Measurements from ENCODE around the gene NDUFB2. TPM values are rescaled to one million over a fixed set of nuclear protein-coding genes. Genes with fewer than 3 reads are reported as not detected.
A peak's percentile ranks its signal among the peaks of the same experiment; 100 is the strongest.
"Not testable (repeated sequence)": the region's sequence is repeated elsewhere in the genome, so short reads cannot be mapped to it uniquely, and the experiment has no call there.

Gene NDUFB2
- 230 and 286 TPM in 2 replicates for total RNA-seq (2014; rRNA removed; shearing (Covaris generic))
- polyA plus RNA-seq (2015; cell fraction: cytosol; rRNA removed), result 287 and 528 TPM in 2 replicates
- polyA plus RNA-seq (2015; cell fraction: nucleus; rRNA removed), result 44.7 and 103 TPM in 2 replicates

DNA sequence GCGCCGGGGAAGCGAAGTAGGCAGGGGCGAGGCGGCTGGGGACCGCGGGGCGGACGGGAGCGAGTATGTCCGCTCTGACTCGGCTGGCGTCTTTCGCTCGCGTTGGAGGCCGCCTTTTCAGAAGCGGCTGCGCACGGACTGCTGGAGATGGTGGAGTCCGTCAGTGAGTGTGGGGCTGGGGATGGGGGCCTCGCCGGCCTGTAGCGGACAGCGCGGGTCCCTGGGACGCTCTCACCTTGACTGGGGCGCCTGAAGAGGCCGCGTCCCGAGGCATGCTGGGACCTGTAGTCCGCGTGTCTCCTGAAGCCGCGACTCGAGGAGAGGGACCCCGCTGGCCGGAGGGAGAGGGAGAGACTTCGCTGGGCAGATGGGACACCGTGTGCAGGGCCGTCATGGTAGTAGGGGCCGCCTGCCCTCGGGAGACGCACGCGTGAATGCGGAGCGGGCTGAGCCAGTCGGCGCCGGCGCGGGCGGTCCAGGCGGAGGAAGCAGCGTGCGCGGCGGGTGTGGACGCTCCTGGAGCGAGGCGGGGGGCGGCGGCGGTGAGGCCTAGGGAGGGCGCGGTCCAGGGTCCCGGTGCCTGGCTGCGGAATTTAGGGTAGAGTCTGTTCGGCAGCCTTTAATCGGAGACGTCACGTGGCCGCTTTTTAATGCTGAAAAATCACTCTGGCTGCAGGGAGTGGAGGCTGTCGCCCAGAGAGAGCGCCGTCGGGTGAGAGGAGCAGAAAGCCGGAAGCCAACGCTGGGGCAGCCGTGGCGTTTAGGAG is at the start of gene NDUFB2:
NDUFB2 (plus strand) TSS at position 29 of the 767 bp plus-strand sequence; CDS start at position 66, 37 bp downstream.
- DNase-seq (ENCODE audit: low read depth, low spot score), result peak; percentile 87
- in situ Hi-C loops (cut with HindIII; ENCODE audit: low pct_unique_long_range_greater_than_20kb, low sequenced_read_pairs), result no loop called here

DNA sequence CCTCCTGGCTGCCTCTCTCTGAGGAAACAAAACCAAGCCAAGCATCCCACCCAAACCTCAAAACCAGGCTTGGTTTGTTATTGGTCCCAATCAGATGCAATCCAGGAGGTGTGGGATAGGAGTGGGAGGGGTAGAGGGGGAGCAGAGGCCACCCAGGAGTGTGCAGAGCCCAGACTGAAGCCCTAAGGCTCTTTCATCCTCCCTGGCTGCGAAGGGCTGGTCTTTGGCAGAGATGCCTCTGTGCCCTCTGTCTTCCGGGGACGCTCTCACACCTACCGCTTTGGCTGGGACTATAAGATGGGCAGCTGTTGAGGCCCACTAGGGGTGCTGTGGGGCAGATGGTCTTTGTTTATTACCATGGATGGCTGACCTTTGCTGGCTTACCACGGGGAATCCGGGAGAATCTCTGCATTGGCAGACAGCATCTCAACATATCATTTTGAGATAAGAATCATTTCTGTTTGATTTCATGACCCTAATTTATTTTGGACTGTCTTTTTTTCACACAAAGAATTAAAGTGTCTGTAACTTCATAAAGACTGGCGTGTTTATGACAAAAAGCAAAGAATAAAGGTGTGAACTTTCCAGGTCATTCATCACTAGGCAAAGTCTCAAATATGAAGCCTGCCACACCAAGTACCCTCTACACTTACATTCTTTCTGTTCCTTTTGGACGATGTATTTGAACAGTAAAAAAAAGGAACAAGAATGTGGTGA is 49.4 kb upstream of the NDUFB2 start:
- peak; percentile 90 for DNase-seq (ENCODE audit: low read depth, low spot score)
- in situ Hi-C loops (cut with HindIII; ENCODE audit: low pct_unique_long_range_greater_than_20kb, low sequenced_read_pairs), result no loop called here

DNA sequence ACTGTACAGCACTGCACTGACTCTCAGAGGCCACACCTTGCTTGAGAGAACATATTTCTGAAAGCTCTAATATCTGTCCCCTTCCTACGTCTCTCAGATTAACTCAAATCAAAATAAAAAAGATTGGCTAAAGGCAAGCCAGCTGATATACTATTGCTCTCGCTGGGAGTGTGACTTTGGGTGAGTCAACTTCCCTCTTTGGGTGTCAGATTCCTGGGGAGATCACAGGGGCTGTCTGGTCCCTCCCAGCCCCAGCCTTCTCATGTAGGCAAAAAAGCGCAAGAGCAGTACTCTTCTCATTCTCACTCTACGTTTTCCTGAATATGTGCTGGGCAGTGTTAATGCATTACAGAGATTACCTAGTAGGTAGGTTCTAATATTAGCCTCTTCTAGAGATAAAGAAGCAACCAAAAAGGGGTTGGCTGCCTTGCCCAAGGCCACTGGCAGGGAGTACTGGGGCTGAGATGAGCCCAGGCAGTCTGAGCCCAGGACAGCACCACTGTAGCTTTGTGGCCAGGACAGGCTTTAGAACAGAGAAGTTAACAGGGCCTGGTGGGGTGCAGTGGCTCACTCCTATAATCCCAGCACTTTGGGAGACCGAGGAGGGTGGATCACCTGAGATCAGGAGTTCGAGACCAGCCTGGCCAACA is 46.8 kb upstream of the NDUFB2 start:
- in situ Hi-C loops (cut with HindIII; ENCODE audit: low pct_unique_long_range_greater_than_20kb, low sequenced_read_pairs), result no loop called here
- no peak for DNase-seq (ENCODE audit: low read depth, low spot score)

DNA sequence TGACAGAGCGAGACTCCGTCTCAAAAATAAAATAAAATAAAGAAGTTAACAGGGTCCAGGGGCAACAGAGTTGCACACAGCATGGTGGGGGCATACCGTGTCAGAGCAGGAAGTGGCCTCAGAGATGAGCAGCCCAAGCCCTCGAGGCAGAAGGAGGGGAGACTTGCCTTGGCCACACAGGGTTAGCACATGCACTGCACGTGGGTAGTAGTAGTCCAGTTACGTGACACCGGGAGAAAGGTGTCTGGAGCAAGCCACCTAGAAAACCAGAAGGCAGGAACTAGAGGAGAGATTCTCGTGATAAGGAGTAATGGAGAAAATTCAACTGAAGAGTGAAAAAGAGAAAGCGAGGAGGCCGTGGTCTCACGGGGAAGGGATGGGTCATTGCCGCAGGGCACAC is 46.1 kb upstream of the NDUFB2 start:
- DNase-seq (ENCODE audit: low read depth, low spot score), result no peak
- in situ Hi-C loops (cut with HindIII; ENCODE audit: low pct_unique_long_range_greater_than_20kb, low sequenced_read_pairs), result no loop called here

DNA sequence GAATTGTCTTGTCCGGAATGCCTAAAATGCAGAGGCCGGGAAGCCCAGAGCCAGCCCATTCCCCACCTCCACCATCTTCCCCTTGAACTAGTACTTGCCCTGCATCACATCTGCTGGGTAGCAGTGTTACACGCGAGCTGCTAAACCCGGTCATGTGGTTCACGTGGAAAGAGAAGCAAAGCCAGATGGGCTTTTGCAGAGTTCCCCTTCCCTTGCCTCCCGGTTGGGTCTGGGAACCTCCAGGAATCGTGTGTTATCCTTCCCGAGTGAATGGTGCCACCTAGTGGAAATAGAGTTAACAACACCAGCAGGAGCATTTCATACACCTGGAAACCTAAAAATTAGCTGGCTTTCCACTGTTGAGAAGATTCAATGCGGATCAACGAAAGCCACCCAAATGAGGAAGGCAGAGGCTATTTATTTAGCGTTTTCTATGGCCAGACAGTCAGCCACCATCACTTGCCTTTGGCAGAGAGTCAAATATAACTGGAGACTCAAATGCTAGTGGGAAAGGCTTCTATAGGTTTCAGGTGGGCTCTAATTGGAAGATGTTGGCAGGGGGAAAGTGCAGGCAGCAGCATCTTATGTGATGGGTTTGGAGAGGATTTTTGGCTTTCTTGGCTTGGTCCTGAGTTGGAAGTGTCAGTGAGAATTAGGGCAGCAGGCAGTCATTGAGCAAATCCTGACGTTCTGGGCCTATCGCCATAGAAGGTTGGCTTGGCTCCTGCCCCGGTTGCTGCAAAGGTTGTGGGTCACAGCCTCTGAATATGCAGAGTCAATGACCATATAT is 43.0 kb upstream of the NDUFB2 start:
- in situ Hi-C loops (cut with HindIII; ENCODE audit: low pct_unique_long_range_greater_than_20kb, low sequenced_read_pairs), result no loop called here
- DNase-seq (ENCODE audit: low read depth, low spot score), result peak; percentile 89

DNA sequence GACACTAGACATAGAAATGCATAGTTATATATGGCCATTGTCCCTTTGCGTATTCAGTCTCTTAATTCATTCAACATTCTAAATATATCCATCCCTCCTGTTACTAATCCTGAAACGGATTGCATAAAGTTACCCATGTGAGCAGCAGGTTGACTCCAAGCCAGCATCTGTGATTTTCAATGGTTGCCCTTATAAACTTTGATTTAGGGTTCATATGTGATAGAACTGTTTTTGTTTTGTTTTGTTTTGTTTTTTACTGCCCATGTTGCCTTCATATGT is 42.5 kb upstream of the NDUFB2 start:
- in situ Hi-C loops (cut with HindIII; ENCODE audit: low pct_unique_long_range_greater_than_20kb, low sequenced_read_pairs), result no loop called here
- no peak for DNase-seq (ENCODE audit: low read depth, low spot score)

DNA sequence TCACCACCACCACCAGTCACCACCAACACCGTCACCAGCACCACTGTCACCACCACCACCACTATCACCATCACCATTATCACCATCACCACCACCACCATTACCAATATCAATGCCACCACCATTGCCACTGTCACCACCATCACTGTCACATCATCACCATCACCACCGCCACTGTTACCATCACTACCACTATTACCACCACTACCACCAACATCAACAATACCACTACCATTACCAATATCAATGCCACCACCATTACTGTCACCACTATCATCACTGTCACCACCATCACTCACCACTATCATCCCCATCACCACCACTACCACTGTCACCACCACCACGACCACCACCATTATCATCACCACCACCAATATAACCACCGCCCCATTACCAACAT is 41.8 kb upstream of the NDUFB2 start:
- in situ Hi-C loops (cut with HindIII; ENCODE audit: low pct_unique_long_range_greater_than_20kb, low sequenced_read_pairs), result no loop called here
- no peak for DNase-seq (ENCODE audit: low read depth, low spot score)

DNA sequence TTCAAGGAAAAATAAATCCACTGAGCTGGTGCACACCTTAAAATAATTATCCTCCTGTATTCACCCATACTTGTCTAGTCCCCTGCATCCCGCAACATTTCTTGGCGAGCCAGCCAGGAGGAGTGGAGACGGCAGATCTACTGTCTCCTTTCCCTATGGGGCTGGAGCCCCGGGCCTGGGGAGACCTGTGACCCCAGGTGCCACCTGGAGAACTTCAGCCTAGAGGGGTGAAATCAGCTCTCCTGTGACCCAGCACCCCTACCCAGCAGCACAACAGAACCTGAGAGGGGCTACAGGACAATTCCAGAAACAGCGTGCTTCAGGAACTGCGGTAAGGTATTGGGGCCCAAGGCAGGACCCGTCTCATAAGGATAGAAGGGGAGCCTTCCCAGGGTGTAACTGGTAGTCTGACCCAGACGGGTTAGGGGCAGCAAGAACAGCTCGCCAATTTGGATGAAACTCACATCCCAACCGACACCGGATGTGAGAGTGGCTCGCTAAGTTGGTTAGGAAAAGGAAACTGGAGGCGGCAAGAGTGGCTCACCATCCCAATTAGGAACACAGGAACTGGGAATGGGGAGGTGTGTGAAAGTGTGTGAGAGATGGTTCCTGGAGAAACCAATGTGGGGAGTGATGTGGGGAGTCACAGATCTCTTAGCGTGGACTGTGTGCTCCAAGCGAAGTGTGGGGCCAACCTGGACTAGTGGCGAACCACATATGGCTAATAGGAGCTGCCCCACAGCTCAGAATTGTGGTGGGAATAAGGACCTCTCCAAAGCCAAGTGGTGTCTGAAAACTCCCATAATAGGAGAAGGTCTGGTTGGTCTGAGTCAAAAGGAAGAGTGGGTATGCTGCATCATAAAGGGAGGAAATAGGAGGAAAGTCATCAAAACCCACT is 40.7 kb upstream of the NDUFB2 start:
- in situ Hi-C loops (cut with HindIII; ENCODE audit: low pct_unique_long_range_greater_than_20kb, low sequenced_read_pairs), result no loop called here

DNA sequence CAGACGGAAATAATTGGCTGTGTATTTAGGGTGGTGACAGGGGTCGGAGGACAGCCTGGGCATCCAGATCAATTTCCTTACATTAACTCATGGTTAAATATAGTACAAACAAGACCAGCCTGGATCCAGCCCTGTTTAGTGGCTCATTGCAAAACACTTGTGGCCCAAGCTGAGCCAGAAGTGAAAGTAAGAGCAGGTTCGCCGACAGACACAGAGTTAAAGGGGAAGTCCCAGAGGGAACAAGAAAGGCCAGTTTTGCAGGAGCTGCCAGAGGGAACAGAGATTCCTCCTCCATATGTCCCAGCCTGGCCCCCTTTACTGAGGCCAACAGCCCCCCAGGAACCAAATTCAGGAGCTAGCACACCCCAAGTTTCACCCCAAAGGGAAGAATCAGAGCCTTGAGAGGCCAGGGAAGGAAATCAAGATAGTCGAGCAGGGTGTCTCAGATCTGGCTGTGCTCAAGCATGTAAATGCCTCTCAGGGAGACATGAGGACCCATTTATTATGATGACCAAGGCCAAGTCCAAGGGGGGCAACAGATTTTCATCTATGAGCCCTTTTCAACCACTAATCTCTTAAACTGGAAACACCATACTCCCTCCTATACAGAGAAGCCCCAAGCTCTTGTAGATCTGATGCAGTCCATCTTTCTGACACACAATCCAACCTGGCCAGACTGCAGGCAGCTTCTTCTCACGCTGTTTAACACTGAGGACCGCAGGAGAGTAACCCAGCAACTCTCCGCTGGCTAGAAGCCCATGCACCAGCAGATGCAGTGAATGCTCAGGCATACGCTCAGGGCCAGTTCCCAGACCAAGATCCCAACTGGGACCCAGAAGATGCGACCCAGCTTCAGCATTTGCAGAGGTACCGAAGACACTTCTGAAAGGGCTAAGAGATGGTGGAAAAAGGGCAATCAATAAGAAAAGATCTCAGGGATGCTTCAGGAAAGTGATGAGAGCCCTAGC is 39.7 kb upstream of the NDUFB2 start:
- DNase-seq (ENCODE audit: low read depth, low spot score), result peak; percentile 32
- in situ Hi-C loops (cut with HindIII; ENCODE audit: low pct_unique_long_range_greater_than_20kb, low sequenced_read_pairs), result no loop called here

More for the DNA sequence above, 40.7 kb upstream of the NDUFB2 start:
- no peak for DNase-seq (ENCODE audit: low read depth, low spot score)

DNA sequence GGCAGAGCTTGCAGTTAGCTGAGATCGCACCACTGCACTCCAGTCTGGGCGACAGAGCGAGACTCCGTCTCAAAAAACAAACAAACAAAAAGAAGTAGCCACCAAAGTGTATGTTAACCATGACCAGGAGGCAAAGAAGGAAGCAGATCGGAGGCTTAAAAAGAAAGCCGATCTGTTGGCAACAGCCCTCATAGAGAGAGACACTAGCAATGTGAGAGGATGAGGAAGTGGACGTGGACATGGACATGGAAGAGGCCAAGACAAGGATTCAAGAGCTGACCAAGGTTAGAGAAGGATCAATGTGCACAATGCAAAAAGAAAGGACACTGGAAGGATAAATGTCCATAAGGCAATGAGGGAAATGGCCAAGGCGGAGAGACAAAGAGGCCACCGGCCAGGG is 38.6 kb upstream of the NDUFB2 start:
- DNase-seq (ENCODE audit: low read depth, low spot score), result no peak
- in situ Hi-C loops (cut with HindIII; ENCODE audit: low pct_unique_long_range_greater_than_20kb, low sequenced_read_pairs), result no loop called here

DNA sequence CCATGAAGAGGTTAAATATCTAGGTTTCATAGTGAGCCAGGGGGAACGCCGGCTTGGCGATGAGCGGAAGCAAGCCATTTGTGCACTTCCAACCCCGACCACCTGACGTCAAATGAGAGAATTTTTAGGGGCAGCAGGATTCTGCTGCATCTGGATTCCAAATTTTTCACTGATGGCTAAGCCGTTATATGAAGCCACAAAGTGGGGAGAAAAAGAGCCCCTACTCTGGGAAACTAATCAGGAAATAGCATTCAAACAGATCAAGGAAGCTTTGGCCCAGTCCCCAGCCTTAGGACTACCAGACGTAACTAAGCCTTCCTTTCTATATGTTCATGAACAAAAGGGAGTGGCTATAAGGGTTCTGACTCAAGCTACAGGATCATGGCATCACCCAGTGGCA is 36.7 kb upstream of the NDUFB2 start:
- in situ Hi-C loops (cut with HindIII; ENCODE audit: low pct_unique_long_range_greater_than_20kb, low sequenced_read_pairs), result no loop called here
- no peak for DNase-seq (ENCODE audit: low read depth, low spot score)

DNA sequence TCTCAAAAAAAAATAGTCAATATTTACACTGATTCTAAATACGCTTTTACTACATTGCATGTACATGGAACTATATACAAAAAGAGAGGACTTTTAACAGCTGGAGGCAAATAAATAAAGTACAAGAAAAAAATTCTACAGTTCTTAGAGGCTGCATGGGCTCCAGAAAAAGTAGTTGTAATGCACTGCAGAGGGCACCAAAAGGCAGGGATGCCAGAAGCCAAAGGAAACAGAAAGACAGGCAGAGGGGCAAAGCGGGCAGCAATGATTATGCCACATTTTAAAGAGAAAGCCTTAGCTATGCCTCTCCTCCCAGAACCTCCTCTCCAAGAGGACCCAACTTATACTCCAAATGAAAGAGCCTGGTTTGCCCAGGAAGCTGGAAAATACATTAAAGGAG is 35.4 kb upstream of the NDUFB2 start:
- peak; percentile 64 for DNase-seq (ENCODE audit: low read depth, low spot score)
- in situ Hi-C loops (cut with HindIII; ENCODE audit: low pct_unique_long_range_greater_than_20kb, low sequenced_read_pairs), result no loop called here

DNA sequence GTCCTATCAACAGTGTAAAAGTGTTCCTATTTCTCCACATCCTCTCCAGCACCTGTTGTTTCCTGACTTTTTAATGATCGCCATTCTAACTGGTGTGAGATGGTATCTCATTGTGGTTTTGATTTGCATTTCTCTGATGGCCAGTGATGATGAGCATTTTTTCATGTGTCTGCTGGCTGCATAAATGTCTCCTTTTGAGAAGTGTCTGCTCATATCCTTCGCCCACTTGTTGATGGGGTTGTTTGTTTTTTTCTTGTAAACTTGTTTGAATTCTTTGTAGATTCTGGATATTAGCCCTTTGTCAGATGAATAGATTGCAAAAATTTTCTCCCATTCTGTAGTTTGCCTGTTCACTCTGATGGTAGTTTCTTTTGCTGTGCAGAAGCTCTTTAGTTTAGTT is 33.6 kb upstream of the NDUFB2 start:
- DNase-seq (ENCODE audit: low read depth, low spot score); in situ Hi-C loops (cut with HindIII; ENCODE audit: low pct_unique_long_range_greater_than_20kb, low sequenced_read_pairs): not testable (repeated sequence)

DNA sequence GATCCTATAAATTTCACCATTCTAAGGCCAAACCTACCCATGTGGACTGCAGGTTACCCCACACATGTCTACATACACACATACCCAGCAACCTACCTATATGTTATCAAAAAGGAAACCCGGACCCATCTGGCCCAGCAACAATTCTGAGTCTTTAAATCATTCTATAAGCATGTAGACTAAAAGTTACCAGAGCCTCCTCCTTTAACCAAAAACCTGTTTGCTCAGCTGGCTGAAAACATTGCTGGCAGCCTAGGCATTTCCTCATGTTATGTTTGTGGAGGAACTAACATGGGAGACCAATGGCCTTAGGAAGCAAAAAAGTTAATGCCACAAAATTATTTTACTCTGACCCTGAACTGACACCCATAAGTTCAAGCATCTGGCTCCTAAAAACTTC is 29.0 kb upstream of the NDUFB2 start:
- DNase-seq (ENCODE audit: low read depth, low spot score), result no peak
- in situ Hi-C loops (cut with HindIII; ENCODE audit: low pct_unique_long_range_greater_than_20kb, low sequenced_read_pairs), result no loop called here

DNA sequence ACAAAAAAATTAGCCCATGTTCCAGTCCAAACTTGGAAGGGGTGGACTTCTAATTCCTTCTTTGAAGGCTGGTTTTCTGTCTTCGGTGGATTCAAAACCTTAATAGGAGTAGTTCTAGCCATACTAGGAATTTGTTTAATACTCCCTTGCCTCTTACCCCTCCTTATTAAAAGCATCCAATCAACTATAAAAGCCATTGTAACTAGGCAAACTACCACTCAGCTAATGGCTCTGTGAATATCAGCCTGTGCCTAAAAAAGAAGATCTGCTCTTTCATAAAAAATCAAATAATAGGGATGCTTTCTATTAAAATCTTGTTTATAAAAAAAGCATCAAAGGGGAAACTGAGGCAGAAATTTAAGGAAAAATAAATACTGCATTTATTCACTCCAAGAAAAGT is 27.9 kb upstream of the NDUFB2 start:
- in situ Hi-C loops (cut with HindIII; ENCODE audit: low pct_unique_long_range_greater_than_20kb, low sequenced_read_pairs), result no loop called here
- no peak for DNase-seq (ENCODE audit: low read depth, low spot score)

DNA sequence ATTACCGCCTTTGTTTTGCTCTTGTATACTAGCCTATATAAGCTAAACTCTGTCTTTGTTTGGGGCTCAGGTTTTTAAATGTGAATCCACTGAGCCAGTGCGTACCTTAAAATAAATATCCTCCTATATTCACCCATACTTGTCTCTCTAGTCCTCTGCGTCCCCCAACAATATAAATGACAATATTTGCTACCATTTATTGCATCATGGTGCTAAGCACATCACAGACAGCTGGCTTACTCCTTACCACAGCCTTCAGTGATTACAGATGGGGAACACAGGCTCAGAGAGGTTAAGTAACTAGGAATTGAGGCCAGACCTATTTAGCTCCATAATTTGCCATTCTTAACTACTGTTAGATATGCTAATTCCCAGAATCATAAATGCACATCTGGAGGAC is 27.2 kb upstream of the NDUFB2 start:
- in situ Hi-C loops (cut with HindIII; ENCODE audit: low pct_unique_long_range_greater_than_20kb, low sequenced_read_pairs), result no loop called here
- DNase-seq (ENCODE audit: low read depth, low spot score), result no peak
